Heart left ventricle (tissue), 13 donors: ENCODE measurements around the gene BOK.

Experiments used
- POLR2A ChIP-seq, 2 donors: fragments of 450-650 bp; IDR thresholded peaks; one replicate each; pipeline ENCODE4 v1.6.1; 2017; ENCODE audit warnings: antibody characterized with exemption in 2 of 2, mild to moderate bottlenecking in 2 of 2, moderate library complexity in 2 of 2
- TF ChIP-seq, protein P1 (sequence below), 12 donors: fragments of 200-600 bp; sonication (generic) in 4 of 12; IDR thresholded peaks; one replicate each; pipeline versions ENCODE4 v1.5.0 to v1.8.0; 2018 to 2022; ENCODE audit warnings: antibody characterized with exemption in 12 of 12, mild to moderate bottlenecking in 5 of 12
- donor health status: ischemic (EF 13 %, LVEDD 7.1; RV severe dilation, severe dysfunction).
- donor health status: DM: no; HTN: yes; CAD: no.
- donor health status: DM: no; HTN: no; CAD: no.
- donor health status: ischemic (EF 25% LVEDD 6.9; RV normal size, moderate dysfunction).
- donor health status: ischemic (EF 25% LVEDD 5.7; RV mildly dilated, moderate dysfunction).
- donor health status: ischemic (EF 35%, LVEDD 5.7; RV mildly dilated, moderate dysfunction).
- donor health status: nonischemic (EF 11% LVEDD 7.7; RV severe dilation, severe dysfunction).
- donor health status: DM: yes; HTN: yes; CAD: no.
- donor health status: PGD.
- donor health status: ischemic (EF 29% LVEDD 5.4; RV normal size, mild dysfunction).
- donor health status: nonischemic (EF 23%, LVEDD 6.1; RV moderate dilation, normal function).

DNA sequence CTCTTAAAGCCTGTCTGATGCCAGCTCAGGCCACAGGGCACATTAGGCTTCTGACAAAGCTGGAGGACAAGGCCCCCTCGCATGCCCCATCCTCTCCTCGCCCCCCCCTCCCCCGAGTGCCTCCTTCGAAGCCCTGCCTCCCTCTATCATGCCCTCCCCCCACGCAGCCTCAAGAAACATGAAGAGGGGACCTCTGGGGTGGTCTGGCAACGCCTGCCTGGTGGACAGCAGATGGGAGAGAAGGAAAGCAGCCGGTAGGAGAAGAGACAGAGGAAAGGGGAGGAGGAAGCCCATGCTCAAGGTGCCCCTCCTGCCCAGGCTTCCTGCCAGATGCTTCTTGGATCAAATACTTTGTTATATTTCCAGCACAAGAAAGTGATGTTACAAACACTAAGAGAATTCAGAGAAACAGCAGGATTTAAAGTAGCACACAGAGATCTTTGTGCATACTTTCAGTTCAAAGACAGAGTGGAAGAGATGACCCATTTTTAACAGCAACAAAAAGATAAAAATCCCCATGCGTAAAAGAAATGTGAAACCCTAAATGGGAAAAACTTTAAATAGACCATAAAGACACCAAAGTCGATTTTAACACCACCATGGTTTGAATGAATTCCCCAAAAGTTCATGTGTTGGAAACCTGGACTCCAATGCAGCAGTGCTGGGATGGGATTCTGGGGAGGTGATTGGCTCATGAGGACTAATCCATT, 19.0 kb downstream of the BOK start:
- TF ChIP-seq, protein P1, sequence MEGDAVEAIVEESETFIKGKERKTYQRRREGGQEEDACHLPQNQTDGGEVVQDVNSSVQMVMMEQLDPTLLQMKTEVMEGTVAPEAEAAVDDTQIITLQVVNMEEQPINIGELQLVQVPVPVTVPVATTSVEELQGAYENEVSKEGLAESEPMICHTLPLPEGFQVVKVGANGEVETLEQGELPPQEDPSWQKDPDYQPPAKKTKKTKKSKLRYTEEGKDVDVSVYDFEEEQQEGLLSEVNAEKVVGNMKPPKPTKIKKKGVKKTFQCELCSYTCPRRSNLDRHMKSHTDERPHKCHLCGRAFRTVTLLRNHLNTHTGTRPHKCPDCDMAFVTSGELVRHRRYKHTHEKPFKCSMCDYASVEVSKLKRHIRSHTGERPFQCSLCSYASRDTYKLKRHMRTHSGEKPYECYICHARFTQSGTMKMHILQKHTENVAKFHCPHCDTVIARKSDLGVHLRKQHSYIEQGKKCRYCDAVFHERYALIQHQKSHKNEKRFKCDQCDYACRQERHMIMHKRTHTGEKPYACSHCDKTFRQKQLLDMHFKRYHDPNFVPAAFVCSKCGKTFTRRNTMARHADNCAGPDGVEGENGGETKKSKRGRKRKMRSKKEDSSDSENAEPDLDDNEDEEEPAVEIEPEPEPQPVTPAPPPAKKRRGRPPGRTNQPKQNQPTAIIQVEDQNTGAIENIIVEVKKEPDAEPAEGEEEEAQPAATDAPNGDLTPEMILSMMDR (IDR thresholded peaks at IDR 0.05): no peak
- TF ChIP-seq POLR2A (IDR thresholded peaks at IDR 0.05): no peak
